ENCODE results near the gene LHPP. TPM values are rescaled to one million over a fixed set of nuclear protein-coding genes. Genes with fewer than 3 reads are reported as not detected.

LHPP gene
- total RNA-seq, 1 donor from 2014 or later: 22.9 TPM

GRCh38 chr10:124417895-124418725 is 43.5 kb upstream of the LHPP start:
- intact Hi-C loops (cut with micrococcal nuclease): loop anchor here (1.0 to 5.0 kb wide), 7 partner anchors 15 to 1411 kb away; partner anchors contain the start of genes ABRAXAS2, ACADSB, BUB3 and IKZF5
- Mint-ChIP-seq H3K27ac (no peak overlapping the region), H3K36me3 (ENCODE audit: low read depth) (no peaks in the 10 kb centered on the region), H3K4me1 (peaks cover 12% of the 10 kb centered on the region), H3K9me3 (no peaks in the 10 kb centered on the region), H3K4me3 (peak overlapping the region; percentile 82), H3K27me3 (peaks cover 13% of the 10 kb centered on the region)
- ATAC-seq (ENCODE audit: low read depth) (peak; percentile 38), DNase-seq (peak; percentile 54)
- TF ChIP-seq CTCF (IDR thresholded peaks at IDR 0.05): no peak
- CTCF ChIA-PET: interaction anchor here (0.7 to 3.6 kb wide), 2 partner anchors 14 to 44 kb away, joined by 4 to 11 read pairs; partner anchors contain the start of gene LHPP
- POLR2A ChIA-PET: interaction anchor here (1.0 kb wide), 2 partner anchors 44 to 151 kb away, joined by 3 to 5 read pairs; partner anchors contain the start of gene LHPP

- POLR2A ChIA-PET: interaction anchor here (0.7 to 1.0 kb wide), 5 partner anchors 15 to 202 kb away, joined by 3 to 5 read pairs (median 3); partner anchors contain the start of gene LHPP
- peak; percentile 92 for DNase-seq
These were observed 42.7 kb upstream of the LHPP start, which contains the start of gene OAT for GRCh38 chr10:124418726-124419501. TSS of gene OAT (minus strand) at chr10:124418923. CDS start at chr10:124412171, 6,752 bp downstream.

GRCh38 chr10:124419635-124420034 is 42.0 kb upstream of the LHPP start:
- peak overlapping the region; percentile 41 for H3K27ac Mint-ChIP-seq
- ChIA-PET POLR2A (no interaction called here), CTCF (interaction anchor here (3.6 kb wide), 1 partner anchor 16 kb away, joined by 11 read pairs; no protein-coding TSS in a partner anchor)
- TF ChIP-seq CTCF (IDR thresholded peaks at IDR 0.05): no peak
- peak overlapping the region; percentile 82 for H3K4me3 Mint-ChIP-seq
- peaks cover 24% of the 10 kb centered on the region for H3K27me3 Mint-ChIP-seq
- H3K4me1 Mint-ChIP-seq: peaks cover 12% of the 10 kb centered on the region
- no peaks in the 10 kb centered on the region for H3K36me3 Mint-ChIP-seq (ENCODE audit: low read depth)
- ATAC-seq (ENCODE audit: low read depth) (no peak), DNase-seq (peak; percentile 15)
- H3K9me3 Mint-ChIP-seq: no peaks in the 10 kb centered on the region
- intact Hi-C loops (cut with micrococcal nuclease): loop anchor here (1.0 to 5.0 kb wide), 7 partner anchors 30 to 1412 kb away; partner anchors contain the start of genes ABRAXAS2, ACADSB, BUB3 and IKZF5

More at GRCh38 chr10:124418726-124419501, 42.7 kb upstream of the LHPP start, which contains the start of gene OAT:
- CTCF ChIA-PET: interaction anchor here (0.7 to 3.6 kb wide), 2 partner anchors 15 to 43 kb away, joined by 4 to 11 read pairs; partner anchors contain the start of gene LHPP
- Mint-ChIP-seq H3K4me1 (peaks cover 12% of the 10 kb centered on the region), H3K27ac (peak within 1 kb of the TSS; percentile 46), H3K9me3 (no peaks in the 10 kb centered on the region), H3K36me3 (ENCODE audit: low read depth) (no peaks in the 10 kb centered on the region), H3K4me3 (peak within 1 kb of the TSS; percentile 82), H3K27me3 (peaks cover 19% of the 10 kb centered on the region)
- no peak for TF ChIP-seq CTCF (IDR thresholded peaks at IDR 0.05)
- intact Hi-C loops (cut with micrococcal nuclease): loop anchor here (1.0 to 5.0 kb wide), 9 partner anchors 16 to 1412 kb away; partner anchors contain the start of genes ABRAXAS2, ACADSB, BUB3 and IKZF5
- peak; percentile 97 for ATAC-seq (ENCODE audit: low read depth)

- no peaks in the 10 kb centered on the region for H3K9me3 Mint-ChIP-seq
- DNase-seq: no peak
- peaks cover 24% of the 10 kb centered on the region for H3K27me3 Mint-ChIP-seq
- H3K4me3 Mint-ChIP-seq: no peak overlapping the region
- no peak for ATAC-seq (ENCODE audit: low read depth)
- H3K27ac Mint-ChIP-seq: no peak overlapping the region
- no peaks in the 10 kb centered on the region for H3K36me3 Mint-ChIP-seq (ENCODE audit: low read depth)
- CTCF ChIA-PET: interaction anchor here (1.5 to 3.6 kb wide), 2 partner anchors 16 to 31 kb away, joined by 5 to 11 read pairs; no protein-coding TSS in a partner anchor
- TF ChIP-seq CTCF (IDR thresholded peaks at IDR 0.05): no peak
- H3K4me1 Mint-ChIP-seq: peaks cover 12% of the 10 kb centered on the region
- intact Hi-C loops (cut with micrococcal nuclease): no loop called here
- POLR2A ChIA-PET: no interaction called here
These were observed 41.4 kb upstream of the LHPP start for GRCh38 chr10:124420254-124420653.

All from activated B cell treated with CpG ODN at 0.5 μM for 24 hours (primary cell).